HCT116 (cell line): ENCODE measurements around the gene DLX4. TPM values are rescaled to one million over a fixed set of nuclear protein-coding genes. Genes with fewer than 3 reads are reported as not detected.

Source experiments
- ATAC-seq: fragments of 200-7000 bp; cut with Tn5 transposase; 2 replicates; pipeline ENCODE4 v1.9.1; 2020; ENCODE audit warnings: mild to moderate bottlenecking, moderate library complexity
- BruUV-seq: library from RNA; stranded (reverse); fragments of 400-500 nt; replicated peaks from 2 replicates; lab custom pipeline; 2021; lab: Mats Ljungman, UMichigan
- CTCF ChIA-PET: fragments of 300-600 bp; sonication (Branson Sonifier 250); formaldehyde crosslinking; loops from one replicate; lab custom pipeline; 2021; ENCODE audit warnings: antibody characterized with exemption; lab: Charles Lee
- POLR2A ChIA-PET: fragments of 300-600, 350-600 bp; sonication (Branson Sonifier 250); formaldehyde crosslinking; loops from one replicate; lab custom pipeline; 2021; ENCODE audit warnings: antibody characterized with exemption; lab: Charles Lee
- RAD21 ChIA-PET, 2 experiments: fragments of 300-600 bp; sonication (Branson Sonifier 250); formaldehyde crosslinking; loops; one replicate each; lab custom pipeline; 2023; ENCODE audit warnings: low total read pairs in 2 of 2; ENCODE audit not compliant: uncharacterized antibody in 2 of 2, unreplicated experiment in 2 of 2, low non-redundant PET in 1 of 2; lab: Charles Lee
- DNase-seq: peaks from one replicate; pipeline ENCODE4 v3.0.0-alpha.2; 2010; ENCODE audit warnings: low read depth, low spot score
- H2AFZ ChIP-seq: fragments of 200-600 bp; shearing (Covaris generic), sonication (generic); 2 replicates; pipeline ENCODE4 v1.6.1; 2017; ENCODE audit warnings: low read depth, mixed run types, mixed read lengths, antibody characterized with exemption, low read length; ENCODE audit not compliant: poor library complexity, severe bottlenecking
- H3K27ac ChIP-seq: 2 replicates; pipeline ENCODE4 v1.5.1; 2012; ENCODE audit warnings: low read depth, low read length
- H3K27me3 ChIP-seq: fragments of 200-600 bp; sonication (generic); 2 replicates; pipeline ENCODE4 v1.6.1; 2016; ENCODE audit warnings: mixed run types, low read length, mixed read lengths; ENCODE audit not compliant: insufficient read depth
- H3K36me3 ChIP-seq, 2 experiments: fragments of 200-500 bp in 1 of 2; fragments of 200-600 bp in 1 of 2; sonication (Bioruptor generic) in 1 of 2; sonication (generic) in 1 of 2; 2 replicates each; pipeline versions ENCODE4 v1.5.1 to v1.6.1; 2014 to 2016; ENCODE audit warnings: low read length in 2 of 2, inconsistent platforms in 1 of 2, mixed read lengths in 1 of 2, mixed run types in 1 of 2; ENCODE audit not compliant: insufficient read depth in 2 of 2, control insufficient read depth in 1 of 2
- H3K4me1 ChIP-seq, 2 experiments: fragments of 200-600 bp in 1 of 2; sonication (generic) in 1 of 2; 2 replicates each; pipeline versions ENCODE4 v1.5.1 to v1.6.1; 2012 to 2017; ENCODE audit warnings: low read length in 2 of 2, inconsistent platforms in 1 of 2, mild to moderate bottlenecking in 1 of 2, mixed read lengths in 1 of 2, mixed run types in 1 of 2, moderate library complexity in 1 of 2; ENCODE audit not compliant: insufficient read depth in 2 of 2, control insufficient read depth in 1 of 2
- H3K4me2 ChIP-seq: fragments of 200-600 bp; sonication (generic); 2 replicates; pipeline ENCODE4 v1.6.1; 2017; ENCODE audit warnings: mixed run types, low read length, mixed read lengths
- H3K4me3 ChIP-seq, 2 experiments: fragments of 200-600 bp in 1 of 2; sonication (generic) in 1 of 2; replicated peaks in 1 of 2; 2 replicates each; pipeline ENCODE4 v1.5.1; 2011 to 2016; ENCODE audit warnings: low read length in 2 of 2, control low read depth in 1 of 2, low read depth in 1 of 2, mild to moderate bottlenecking in 1 of 2, mixed read lengths in 1 of 2, mixed run types in 1 of 2
- H3K79me2 ChIP-seq: fragments of 200-600 bp; sonication (generic); 2 replicates; pipeline ENCODE4 v1.6.1; 2017; ENCODE audit warnings: mild to moderate bottlenecking, mixed run types, low read length, moderate library complexity, mixed read lengths; ENCODE audit not compliant: insufficient read depth
- H3K9ac ChIP-seq: fragments of 200-600 bp; sonication (generic); 2 replicates; pipeline ENCODE4 v1.6.1; 2016; ENCODE audit warnings: low read length, mixed read lengths
- H3K9me2 ChIP-seq: fragments of 200-600 bp; sonication (generic), shearing (Covaris generic); 2 replicates; pipeline ENCODE4 v1.6.1; 2017; ENCODE audit warnings: mixed run types, mild to moderate bottlenecking, moderate library complexity; ENCODE audit not compliant: insufficient read depth
- H3K9me3 ChIP-seq, 2 experiments: fragments of 200-500 bp in 1 of 2; fragments of 200-600 bp in 1 of 2; sonication (Bioruptor generic) in 1 of 2; sonication (generic) in 1 of 2; 2 replicates each; pipeline ENCODE4 v1.6.1; 2014 to 2017; ENCODE audit warnings: low read length in 2 of 2, mixed read lengths in 2 of 2, inconsistent platforms in 1 of 2, low read depth in 1 of 2, mild to moderate bottlenecking in 1 of 2, mixed run types in 1 of 2, moderate library complexity in 1 of 2; ENCODE audit not compliant: control insufficient read depth in 1 of 2, insufficient read depth in 1 of 2
- H4K20me1 ChIP-seq: fragments of 200-600 bp; sonication (generic), shearing (Covaris generic); 2 replicates; pipeline ENCODE4 v1.6.1; 2017; ENCODE audit warnings: mixed run types, mild to moderate bottlenecking, moderate library complexity; ENCODE audit not compliant: insufficient read depth
- ATF3 ChIP-seq: IDR thresholded peaks from 2 replicates; pipeline ENCODE4 v1.6.1; 2012
- CBX3 ChIP-seq: IDR thresholded peaks from 2 replicates; pipeline ENCODE4 v1.6.1; 2012; ENCODE audit warnings: low read depth
- CTCF ChIP-seq, 3 experiments: fragments of 200-600 bp in 1 of 3; sonication (generic) in 1 of 3; IDR thresholded peaks in 2 of 3; conservative IDR thresholded peaks in 1 of 3; 2 replicates each; pipeline ENCODE4 v1.5.1; 2012 to 2017; ENCODE audit warnings: low read depth in 2 of 3, low read length in 2 of 3, antibody characterized with exemption in 1 of 3, borderline replicate concordance in 1 of 3, control low read depth in 1 of 3, mild to moderate bottlenecking in 1 of 3, mixed read lengths in 1 of 3, mixed run types in 1 of 3, moderate library complexity in 1 of 3; ENCODE audit not compliant: insufficient read depth in 1 of 3
- EGR1 ChIP-seq: IDR thresholded peaks from 2 replicates; pipeline ENCODE4 v1.6.1; 2012; ENCODE audit warnings: low read depth
- ELF1 ChIP-seq: IDR thresholded peaks from 2 replicates; pipeline ENCODE4 v1.6.1; 2012; ENCODE audit warnings: low read depth, borderline replicate concordance
- EZH2phosphoT487 ChIP-seq: fragments of 200-600 bp; IDR thresholded peaks from 2 replicates; pipeline ENCODE4 v1.6.1; 2018; ENCODE audit warnings: antibody characterized with exemption, borderline replicate concordance
- FOSL1 ChIP-seq: IDR thresholded peaks from 2 replicates; pipeline ENCODE4 v1.6.1; 2012; ENCODE audit warnings: low read depth
- JUND ChIP-seq: IDR thresholded peaks from 2 replicates; pipeline ENCODE4 v1.6.1; 2012
- MAX ChIP-seq: IDR thresholded peaks from 2 replicates; pipeline ENCODE4 v1.6.1; 2012
- POLR2AphosphoS5 ChIP-seq: IDR thresholded peaks from 2 replicates; pipeline ENCODE4 v1.6.1; 2011; ENCODE audit warnings: mild to moderate bottlenecking, low read depth, low read length, moderate library complexity
- intact Hi-C: fragments of 100-400 bp; cut with micrococcal nuclease; formaldehyde crosslinking; loops from 2 replicates; pipeline ENCODE4 v1.10.0; 2022
- total RNA-seq: library from RNA; stranded (reverse); gene quantifications from one replicate; pipeline ENCODE4 v1.2.1, GENCODE V29; 2021; ENCODE audit not compliant: unreplicated experiment

The DLX4 gene
- total RNA-seq, 1 experiment from 2014 or later: 14.0 TPM

GRCh38 chr17:49920030-49920769, 48.8 kb upstream of the DLX4 start:
- H3K36me3 ChIP-seq: no peaks in the 10 kb centered on the region
- H3K4me1 ChIP-seq: peaks cover 0 to 15% of the 10 kb centered on the region in 2 experiments; a peak in 3 of 4 replicates
- no peaks in the 10 kb centered on the region for H3K9me3 ChIP-seq
- H3K4me3 ChIP-seq: no peak overlapping the region
- no peak overlapping the region for H3K9ac ChIP-seq
- TF ChIP-seq JUND (no peak), MAX (no peak), EZH2phosphoT487 (no peak), FOSL1 (no peak), CBX3 (no peak), POLR2AphosphoS5 (no peak), ATF3 (no peak), CTCF (IDR thresholded peaks at IDR 0.05 in 2 of 3, conservative IDR thresholded peaks at IDR 0.05 in 1 of 3; ENCODE audit: borderline replicate concordance in 1 of 3, insufficient read depth in 1 of 3, low read depth in 2 of 3, low read length in 2 of 3) (no peak), ELF1 (no peak), EGR1 (no peak)
- TF ChIP-seq, all 23 proteins: peak for 0
- Histone ChIP-seq H3K9me2 (no peaks in the 10 kb centered on the region), H3K27me3 (no peaks in the 10 kb centered on the region), H3K27ac (no peak overlapping the region), H2AFZ (no peak overlapping the region), H3K4me2 (peak overlapping the region; percentile 13), H3K79me2 (no peaks in the 10 kb centered on the region), H4K20me1 (no peaks in the 10 kb centered on the region)
- BruUV-seq: no TSS peak
- ChIA-PET POLR2A (no interaction called here), CTCF (interaction anchor here (1.2 to 1.6 kb wide), 2 partner anchors 32 to 78 kb away, joined by 5 to 6 read pairs; no protein-coding TSS in a partner anchor), RAD21 (no interaction called here)
- ATAC-seq: peak; percentile 37; the same call in 1 of the 2 replicates
- intact Hi-C loops: no loop called here
- no peak for DNase-seq
